Colonic mucosa (tissue), 4 donors: Measurements from ENCODE around the gene LDLRAD3. TPM values are rescaled to one million over a fixed set of nuclear protein-coding genes. Genes with fewer than 3 reads are reported as not detected.

Experiments
- DNase-seq: peaks from one replicate; pipeline ENCODE4 v3.0.0-alpha.2; 2020
- H3K27ac ChIP-seq: fragments of 200-600 bp; one replicate; pipeline ENCODE4 v1.8.0; 2021
- H3K27me3 ChIP-seq: fragments of 200-600 bp; one replicate; pipeline ENCODE4 v1.8.0; 2021
- H3K36me3 ChIP-seq: fragments of 200-600 bp; one replicate; pipeline ENCODE4 v1.8.0; 2021
- H3K4me1 ChIP-seq: fragments of 200-600 bp; one replicate; pipeline ENCODE4 v1.8.0; 2021; ENCODE audit warnings: mild to moderate bottlenecking
- H3K4me3 ChIP-seq: fragments of 200-600 bp; one replicate; pipeline ENCODE4 v1.8.0; 2021
- H3K9ac ChIP-seq, 2 donors: one replicate each; pipeline ENCODE4 v1.7.0; 2013; ENCODE audit warnings: control low read depth in 2 of 2, low read depth in 2 of 2, low read length in 2 of 2
- H3K9me3 ChIP-seq: fragments of 200-600 bp; one replicate; pipeline ENCODE4 v1.8.0; 2021
- intact Hi-C: fragments of 100-400 bp; cut with DNase I; formaldehyde crosslinking; loops from one replicate; pipeline ENCODE4 v1.14.1; 2022
- total RNA-seq, 2 donors: library from RNA; stranded (reverse); fragmentation: NEBNext Ultra II Directional in 1 of 2; extraction: Animal tissue kit (Norgen Biotek cat#: 25700) in 1 of 2; gene quantifications; one replicate each; pipeline ENCODE4 v1.2.1, GENCODE V29; 2021
- TF ChIP-seq, protein P1 (sequence below): fragments of 200-600 bp; IDR thresholded peaks from one replicate; pipeline ENCODE4 v1.8.0; 2022; ENCODE audit warnings: antibody characterized with exemption, mild to moderate bottlenecking
- donor health status: healthy.
- donor health status: DM: no; HTN: no; CAD: no.
- donor health status: DM: no; HTN: no; CAD: no.

The LDLRAD3 gene
- total RNA-seq, 2 donors from 2014 or later, result 1.9 to 2.9 TPM

DNA sequence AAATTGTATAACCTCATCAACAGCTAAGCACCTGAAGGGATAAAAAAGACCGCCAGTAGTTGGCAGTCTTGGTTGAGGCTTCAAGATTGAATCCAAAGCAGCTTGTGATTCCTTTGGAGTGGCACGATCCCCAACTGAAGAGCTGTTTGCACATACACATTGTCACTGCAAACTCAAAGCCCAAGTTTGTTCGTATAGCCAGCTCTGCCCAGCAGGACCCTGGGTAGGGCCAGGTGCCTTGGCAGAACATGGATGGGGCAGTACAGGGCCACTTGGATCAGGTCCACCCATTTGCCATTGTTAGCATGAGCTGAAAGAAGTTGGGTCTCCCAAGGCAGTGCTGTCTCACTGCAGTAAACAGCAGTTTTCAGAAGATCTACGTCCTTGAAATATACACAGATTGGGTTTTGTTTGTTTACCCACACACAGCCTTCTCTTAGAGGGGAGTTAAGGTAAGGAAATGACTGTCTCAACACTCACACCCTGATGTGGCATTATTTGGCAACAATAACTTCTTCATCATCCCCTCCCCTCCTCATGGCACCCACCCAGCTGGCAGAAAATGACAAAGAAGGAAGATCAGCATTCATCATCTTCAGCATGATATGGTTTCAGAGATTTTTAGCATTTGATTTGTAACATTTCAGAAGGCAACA, 212.4 kb downstream of the LDLRAD3 start:
- Histone ChIP-seq H3K4me1 (no peaks in the 10 kb centered on the region), H3K9ac (no peak overlapping the region), H3K27ac (no peak overlapping the region), H3K9me3 (no peaks in the 10 kb centered on the region), H3K36me3 (no peaks in the 10 kb centered on the region), H3K4me3 (no peak overlapping the region), H3K27me3 (no peaks in the 10 kb centered on the region)
- TF ChIP-seq, protein P1, sequence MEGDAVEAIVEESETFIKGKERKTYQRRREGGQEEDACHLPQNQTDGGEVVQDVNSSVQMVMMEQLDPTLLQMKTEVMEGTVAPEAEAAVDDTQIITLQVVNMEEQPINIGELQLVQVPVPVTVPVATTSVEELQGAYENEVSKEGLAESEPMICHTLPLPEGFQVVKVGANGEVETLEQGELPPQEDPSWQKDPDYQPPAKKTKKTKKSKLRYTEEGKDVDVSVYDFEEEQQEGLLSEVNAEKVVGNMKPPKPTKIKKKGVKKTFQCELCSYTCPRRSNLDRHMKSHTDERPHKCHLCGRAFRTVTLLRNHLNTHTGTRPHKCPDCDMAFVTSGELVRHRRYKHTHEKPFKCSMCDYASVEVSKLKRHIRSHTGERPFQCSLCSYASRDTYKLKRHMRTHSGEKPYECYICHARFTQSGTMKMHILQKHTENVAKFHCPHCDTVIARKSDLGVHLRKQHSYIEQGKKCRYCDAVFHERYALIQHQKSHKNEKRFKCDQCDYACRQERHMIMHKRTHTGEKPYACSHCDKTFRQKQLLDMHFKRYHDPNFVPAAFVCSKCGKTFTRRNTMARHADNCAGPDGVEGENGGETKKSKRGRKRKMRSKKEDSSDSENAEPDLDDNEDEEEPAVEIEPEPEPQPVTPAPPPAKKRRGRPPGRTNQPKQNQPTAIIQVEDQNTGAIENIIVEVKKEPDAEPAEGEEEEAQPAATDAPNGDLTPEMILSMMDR, result no peak
- intact Hi-C loops, result no loop called here
- DNase-seq, result no peak

DNA sequence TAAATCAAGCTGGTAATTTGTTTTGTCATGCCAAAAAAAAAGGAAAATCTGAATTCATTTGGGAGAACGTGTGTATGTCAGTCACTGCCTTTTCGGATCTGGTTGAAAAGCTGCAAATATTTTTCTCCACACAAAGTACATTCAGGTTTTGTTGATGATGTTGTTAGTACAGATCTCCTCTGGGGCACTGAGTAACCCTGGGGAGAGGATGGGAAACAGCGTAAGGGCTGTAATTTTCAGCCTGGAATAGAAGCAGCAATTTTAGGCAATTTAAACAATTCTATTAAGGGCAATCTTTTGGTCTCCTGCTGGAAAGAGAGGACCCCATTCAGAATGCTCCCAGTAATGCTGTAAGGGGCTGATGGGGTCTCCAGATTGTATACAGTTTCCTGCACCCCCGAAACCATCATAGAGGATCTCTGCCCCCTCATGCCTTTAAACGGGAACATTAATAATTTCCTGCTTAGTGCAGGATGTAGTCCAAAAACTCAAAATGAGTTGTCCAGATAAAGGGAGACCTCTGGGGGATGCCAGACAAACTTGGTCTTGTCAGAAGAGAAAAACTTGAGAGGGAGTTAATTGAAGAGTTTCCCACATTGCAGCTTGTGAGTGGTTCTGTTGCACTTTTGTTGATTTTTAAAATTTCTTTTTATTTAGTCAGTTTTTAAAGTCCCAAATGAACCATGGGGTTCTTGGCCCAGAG, 213.1 kb downstream of the LDLRAD3 start:
- no peak overlapping the region for H3K4me3 ChIP-seq
- no peak for DNase-seq
- H3K36me3 ChIP-seq, result no peaks in the 10 kb centered on the region
- no peak overlapping the region for H3K27ac ChIP-seq
- intact Hi-C loops, result no loop called here
- no peaks in the 10 kb centered on the region for H3K9me3 ChIP-seq
- H3K4me1 ChIP-seq, result no peaks in the 10 kb centered on the region
- no peak overlapping the region for H3K9ac ChIP-seq
- TF ChIP-seq, protein P1, result no peak
- H3K27me3 ChIP-seq, result no peaks in the 10 kb centered on the region

DNA sequence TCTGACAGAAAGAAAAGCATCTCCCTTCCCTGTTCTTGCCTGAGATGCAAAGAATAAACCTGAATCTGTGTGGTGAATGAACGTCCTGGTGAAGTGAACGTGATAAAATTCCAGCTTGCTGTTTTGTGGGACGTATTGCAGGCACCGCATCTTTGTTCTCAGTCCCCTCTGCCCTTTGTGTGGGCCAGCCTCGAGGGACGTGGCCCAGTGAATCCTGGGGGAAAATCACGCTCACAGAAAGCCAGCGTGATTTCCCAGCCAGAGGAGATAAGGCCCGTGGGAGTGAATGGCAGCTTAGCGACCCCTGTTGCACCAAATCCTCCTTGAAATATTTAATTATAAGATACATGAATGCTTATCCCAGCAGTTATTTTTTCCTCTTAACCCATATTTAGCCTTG, 216.2 kb downstream of the LDLRAD3 start:
- H3K36me3 ChIP-seq, result no peaks in the 10 kb centered on the region
- H3K4me1 ChIP-seq, result no peaks in the 10 kb centered on the region
- no peak overlapping the region for H3K27ac ChIP-seq
- TF ChIP-seq, protein P1, result no peak
- H3K9ac ChIP-seq, result no peak overlapping the region
- no peaks in the 10 kb centered on the region for H3K27me3 ChIP-seq
- no peaks in the 10 kb centered on the region for H3K9me3 ChIP-seq
- no peak for DNase-seq
- intact Hi-C loops, result no loop called here
- H3K4me3 ChIP-seq, result no peak overlapping the region

- H3K9ac ChIP-seq, result no peak overlapping the region
- H3K27me3 ChIP-seq, result no peaks in the 10 kb centered on the region
- DNase-seq, result no peak
- H3K9me3 ChIP-seq, result no peaks in the 10 kb centered on the region
- H3K27ac ChIP-seq, result no peak overlapping the region
- TF ChIP-seq, protein P1, result no peak
- H3K36me3 ChIP-seq, result no peaks in the 10 kb centered on the region
- intact Hi-C loops, result no loop called here
- H3K4me1 ChIP-seq, result no peaks in the 10 kb centered on the region
- no peak overlapping the region for H3K4me3 ChIP-seq
Observed at GRCh38 chr11:36161572-36161971, 217.7 kb downstream of the LDLRAD3 start.

DNA sequence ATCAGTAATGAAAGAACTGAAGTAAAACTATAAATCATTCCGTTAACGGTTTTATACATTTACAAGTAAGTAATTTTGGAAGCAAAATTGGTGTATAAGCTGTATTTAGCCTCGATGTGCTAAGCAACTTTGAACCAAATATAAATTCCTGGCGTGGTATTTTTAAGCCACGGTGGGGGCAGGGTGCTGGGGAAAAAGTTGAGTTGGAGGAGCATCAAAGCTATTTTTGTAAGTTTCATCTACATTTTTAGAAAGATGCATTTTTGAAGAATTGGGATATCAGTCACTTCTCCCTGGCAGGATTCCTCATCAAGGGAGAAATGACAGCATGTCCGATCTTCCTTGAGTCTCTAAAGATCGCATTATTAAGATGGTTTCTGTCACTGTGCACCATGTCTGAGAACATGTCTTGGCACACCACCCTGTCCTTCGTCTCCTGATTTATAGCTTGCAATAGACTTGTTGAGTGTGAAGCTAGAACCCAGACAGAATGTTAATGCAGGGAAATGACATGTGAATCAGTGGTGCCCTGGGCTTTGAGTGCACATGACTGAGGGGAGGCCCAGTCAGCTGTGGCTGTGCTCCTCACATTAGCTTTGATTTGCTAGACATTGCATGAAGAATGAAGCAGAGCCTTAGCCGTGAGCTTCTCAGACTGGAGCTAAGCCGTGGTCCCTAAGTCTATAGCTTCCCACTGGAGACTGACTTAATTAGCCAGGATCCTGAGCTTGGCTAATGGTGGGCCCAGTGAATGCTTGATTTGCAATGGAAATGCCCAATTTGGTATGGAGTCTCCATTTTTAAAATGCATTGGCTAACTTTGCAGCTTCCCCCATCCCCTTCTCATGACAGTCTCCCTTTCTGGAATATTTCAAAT, 218.4 kb downstream of the LDLRAD3 start:
- Histone ChIP-seq H3K9me3 (no peaks in the 10 kb centered on the region), H3K27me3 (no peaks in the 10 kb centered on the region), H3K4me1 (no peaks in the 10 kb centered on the region), H3K4me3 (no peak overlapping the region), H3K27ac (no peak overlapping the region), H3K9ac (no peak overlapping the region), H3K36me3 (no peaks in the 10 kb centered on the region)
- TF ChIP-seq, protein P1, result no peak
- no peak for DNase-seq
- intact Hi-C loops, result no loop called here
